Posterior vena cava (tissue), 2 donors: ENCODE results near the gene GSK3B. TPM values are rescaled to one million over a fixed set of nuclear protein-coding genes. Genes with fewer than 3 reads are reported as not detected.
"Not testable (repeated sequence)": the region's sequence is repeated elsewhere in the genome, so short reads cannot be mapped to it uniquely, and the experiment has no call there.

Experiments used
- DNase-seq: peaks from one replicate; pipeline ENCODE4 v3.0.0-alpha.2; 2020; ENCODE audit warnings: low spot score
- intact Hi-C, 2 donors: fragments of 100-400 bp; cut with DNase I; formaldehyde crosslinking; loops; one replicate each; pipeline versions ENCODE4 v1.14.1 to v1.14.2; 2022 to 2023
- total RNA-seq, 2 donors: library from RNA; stranded (reverse); fragmentation: NEBNext Ultra II Directional; extraction: Animal tissue kit (Norgen Biotek cat#: 25700); gene quantifications; one replicate each; pipeline ENCODE4 v1.2.1, GENCODE V29; 2021
- donor health status: DM: yes; HTN: yes; CAD: no.
- donor health status: DM: yes; HTN: yes; CAD: no.

The GSK3B gene
- total RNA-seq, 2 donors from 2014 or later, result 31.3 to 33.0 TPM

DNA sequence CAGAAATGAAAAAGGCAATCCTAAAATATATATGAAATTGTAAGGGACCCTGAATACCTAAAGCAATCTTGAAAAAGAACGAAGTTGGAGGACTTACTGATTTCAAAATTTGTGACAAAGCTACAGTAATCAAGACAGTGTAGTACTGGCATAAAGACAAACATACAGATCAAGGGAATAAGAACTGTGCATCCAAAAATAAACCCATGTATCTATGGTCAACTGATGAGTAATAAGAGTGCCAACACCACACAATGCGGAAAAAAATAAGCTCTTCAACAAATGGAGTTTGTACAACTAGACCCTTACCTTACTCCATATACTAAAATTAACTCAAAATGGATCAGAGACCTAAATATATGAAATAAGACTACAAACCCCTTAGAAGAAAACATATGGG is 29.6 kb downstream of the GSK3B start:
- intact Hi-C loops, result no loop called here
- no peak for DNase-seq

DNA sequence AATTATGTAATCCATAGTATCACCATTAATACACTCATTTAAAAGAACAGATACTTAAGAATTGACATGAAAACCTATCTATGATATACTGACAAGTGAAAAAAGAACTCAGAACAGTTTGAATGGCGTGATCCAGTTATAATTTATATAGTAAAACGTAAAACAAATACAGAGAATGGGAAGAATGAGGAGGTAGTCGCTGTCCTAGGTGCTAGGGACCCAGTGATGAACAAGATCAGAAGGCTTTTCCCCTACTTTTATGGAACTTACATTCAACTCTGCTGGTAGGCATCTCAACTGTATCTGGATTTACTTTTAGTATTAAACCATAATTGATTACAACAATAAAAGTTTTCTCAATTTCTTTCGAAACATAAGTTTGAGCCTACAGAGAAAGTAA is 31.8 kb downstream of the GSK3B start:
- DNase-seq, result no peak
- intact Hi-C loops, result no loop called here

DNA sequence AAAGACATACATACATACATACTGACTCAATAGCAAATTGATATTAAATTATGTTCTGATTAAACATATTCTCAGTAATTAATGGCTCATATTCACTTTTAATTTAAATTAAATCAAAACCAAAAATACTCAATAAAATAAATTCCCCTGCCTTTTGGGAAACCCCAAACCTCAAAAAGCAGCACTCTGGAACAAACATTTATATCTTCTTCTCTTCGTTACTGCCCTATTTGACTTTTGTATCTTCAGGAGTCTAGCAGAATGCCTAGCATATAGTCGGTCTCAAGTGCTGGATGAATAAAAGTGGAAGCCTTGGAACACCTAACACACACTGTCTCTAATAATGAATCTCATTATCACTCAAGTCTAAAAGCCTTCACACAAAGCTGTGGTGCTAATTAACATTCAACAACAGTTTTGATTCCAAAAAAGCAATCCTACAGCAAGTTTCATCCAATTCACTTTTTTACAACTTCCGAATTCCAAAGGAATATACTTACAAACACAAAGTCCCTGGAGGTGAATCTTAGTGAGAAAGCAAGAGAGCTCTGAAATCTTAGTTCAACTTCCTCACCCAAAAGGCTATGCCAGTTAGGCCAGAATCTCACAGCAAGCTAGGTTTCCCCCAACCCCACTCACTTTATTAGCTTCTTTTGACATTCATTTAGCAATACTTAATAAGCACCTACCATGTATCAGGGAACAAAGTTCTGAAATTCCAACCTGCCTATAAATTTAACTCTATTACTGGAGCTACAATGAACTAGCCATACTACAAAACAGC is 35.0 kb downstream of the GSK3B start:
- intact Hi-C loops, result no loop called here
- DNase-seq, result no peak

- DNase-seq, result no peak
- intact Hi-C loops, result no loop called here
Measured at GRCh38 chr3:120057626-120058025, 36.6 kb downstream of the GSK3B start.

DNA sequence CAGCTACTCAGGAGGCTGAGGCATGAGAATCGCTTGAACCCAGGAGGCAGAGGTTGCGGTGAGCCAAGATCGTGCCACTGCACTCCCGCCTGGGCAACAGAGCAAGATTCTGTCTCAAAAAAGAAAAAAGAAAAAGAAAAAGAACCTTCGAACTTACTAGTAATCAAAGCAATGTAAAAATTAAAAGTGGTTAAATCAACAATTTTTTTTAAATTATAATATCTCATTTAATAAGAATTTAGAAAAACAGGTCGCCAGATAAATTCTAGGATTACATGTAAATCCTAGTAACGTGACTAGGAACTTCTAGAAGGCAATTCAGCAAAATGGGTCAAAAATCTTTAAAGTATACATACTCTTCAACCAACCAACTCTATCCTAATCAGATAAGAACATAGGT is 37.2 kb downstream of the GSK3B start:
- intact Hi-C loops, result no loop called here
- no peak for DNase-seq

DNA sequence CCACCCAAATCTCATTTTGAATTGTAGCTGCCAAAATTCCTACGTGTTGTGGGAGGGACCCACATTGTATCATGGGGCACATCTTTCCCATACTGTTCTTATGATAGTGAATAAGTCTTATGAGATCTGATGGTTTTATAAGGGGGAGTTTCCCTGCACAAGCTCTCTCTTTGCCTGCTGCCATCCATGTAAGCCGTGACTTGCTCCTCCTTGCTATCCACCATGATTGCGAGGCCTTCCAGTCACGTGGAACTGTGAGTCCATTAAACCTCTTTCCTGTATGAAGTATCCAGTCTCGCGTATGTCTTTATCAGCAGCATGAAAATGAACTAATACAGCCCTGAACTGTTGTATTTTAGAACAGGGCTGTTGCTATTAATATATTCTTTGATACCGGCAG is 40.6 kb downstream of the GSK3B start:
- intact Hi-C loops, DNase-seq: not testable (repeated sequence)

- DNase-seq, result no peak
- intact Hi-C loops, result no loop called here
Measured at GRCh38 chr3:120052677-120053076, 41.6 kb downstream of the GSK3B start.

- no peak for DNase-seq
- intact Hi-C loops, result no loop called here
Measured at GRCh38 chr3:120052225-120052624, 42.0 kb downstream of the GSK3B start.

- intact Hi-C loops, DNase-seq: not testable (repeated sequence)
Measured at GRCh38 chr3:120051570-120051969, 42.7 kb downstream of the GSK3B start.

- DNase-seq, result no peak
- intact Hi-C loops, result no loop called here
Measured at GRCh38 chr3:120049881-120050539, 44.2 kb downstream of the GSK3B start.

- intact Hi-C loops, result no loop called here
Measured at GRCh38 chr3:120049072-120049471, 45.2 kb downstream of the GSK3B start.

GRCh38 chr3:120048355-120049041 is 45.7 kb downstream of the GSK3B start:
- intact Hi-C loops, result no loop called here
- no peak for DNase-seq

More at GRCh38 chr3:120049072-120049471, 45.2 kb downstream of the GSK3B start:
- no peak for DNase-seq

- intact Hi-C loops, result no loop called here
- DNase-seq, result no peak
Measured at GRCh38 chr3:120047686-120048085, 46.6 kb downstream of the GSK3B start.

- DNase-seq, result no peak
- intact Hi-C loops, result no loop called here
Measured at GRCh38 chr3:120040813-120041377, 53.4 kb downstream of the GSK3B start.

DNA sequence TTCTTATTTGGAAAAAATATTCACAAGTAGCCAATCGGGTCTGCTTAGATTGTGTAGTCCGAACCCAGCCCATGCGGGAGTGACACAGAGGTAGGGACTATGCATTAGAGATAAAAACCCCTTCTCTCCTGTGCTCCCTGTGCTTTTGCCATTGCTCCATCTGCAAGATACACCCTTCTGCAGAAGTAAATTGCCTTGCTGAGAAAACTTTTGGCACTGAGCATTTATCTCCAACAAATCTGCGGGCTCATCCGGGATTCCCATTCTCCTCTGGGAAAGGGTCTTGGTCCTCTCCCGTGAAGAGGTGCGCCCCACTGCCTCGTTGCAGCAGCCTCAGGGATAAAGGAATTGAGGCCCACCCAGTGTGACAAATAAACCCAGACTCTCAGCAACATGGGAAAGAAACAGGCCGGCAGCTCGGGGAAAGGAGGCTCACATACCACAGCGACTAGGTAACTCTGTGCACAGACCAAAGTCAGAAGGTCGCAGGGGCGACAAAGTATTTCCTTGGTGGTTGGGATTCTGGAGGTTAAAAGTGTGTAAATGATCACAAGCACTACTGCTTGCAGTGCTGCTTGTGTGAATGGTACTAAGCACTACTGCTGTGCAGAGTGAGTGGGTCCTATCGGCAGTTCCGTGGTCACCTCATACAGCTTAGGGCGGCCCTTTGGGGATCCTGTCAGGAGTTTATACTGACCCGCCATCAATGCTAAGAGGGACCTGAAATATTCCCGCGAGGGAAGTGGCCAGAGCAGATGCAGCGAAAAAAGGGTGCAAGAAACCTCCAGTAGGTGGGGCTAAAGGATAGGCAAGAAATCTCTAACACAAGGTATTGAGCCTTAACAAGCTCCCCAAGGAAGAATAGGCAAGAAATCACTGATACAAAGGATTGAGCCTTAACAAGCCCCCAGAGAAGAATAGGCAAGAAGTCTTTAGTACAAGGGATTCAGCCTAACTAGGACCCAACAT is 54.3 kb downstream of the GSK3B start:
- no peak for DNase-seq
- intact Hi-C loops, result loop anchor here in 1 of 2 donors (10.0 kb wide), 1 partner anchor 115 kb away; no protein-coding TSS in a partner anchor

GRCh38 chr3:120033596-120033995 is 60.7 kb downstream of the GSK3B start:
- intact Hi-C loops, result loop anchor here in 1 of 2 donors (10.0 kb wide), 1 partner anchor 121 kb away; no protein-coding TSS in a partner anchor
- DNase-seq, result no peak

DNA sequence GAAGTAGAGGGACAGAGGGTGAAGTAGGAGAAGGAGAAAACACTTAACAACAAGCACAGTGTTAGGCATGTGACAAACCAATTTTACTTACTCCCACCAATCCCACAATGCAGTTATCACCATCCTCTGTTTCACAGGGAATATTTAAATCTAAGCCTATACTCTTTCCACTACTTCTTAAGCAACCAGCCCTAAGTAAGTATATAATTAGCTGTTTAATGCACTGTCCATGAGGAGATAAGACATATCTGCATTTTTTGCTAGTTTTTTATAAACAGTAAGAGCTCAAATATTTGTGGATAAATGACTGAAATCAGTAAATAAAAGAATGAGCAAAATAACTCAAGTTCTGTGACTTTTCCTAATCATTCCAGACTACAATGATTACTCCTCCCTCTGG is 62.7 kb downstream of the GSK3B start:
- intact Hi-C loops, result loop anchor here in 1 of 2 donors (10.0 kb wide), 1 partner anchor 123 kb away; no protein-coding TSS in a partner anchor
- no peak for DNase-seq

DNA sequence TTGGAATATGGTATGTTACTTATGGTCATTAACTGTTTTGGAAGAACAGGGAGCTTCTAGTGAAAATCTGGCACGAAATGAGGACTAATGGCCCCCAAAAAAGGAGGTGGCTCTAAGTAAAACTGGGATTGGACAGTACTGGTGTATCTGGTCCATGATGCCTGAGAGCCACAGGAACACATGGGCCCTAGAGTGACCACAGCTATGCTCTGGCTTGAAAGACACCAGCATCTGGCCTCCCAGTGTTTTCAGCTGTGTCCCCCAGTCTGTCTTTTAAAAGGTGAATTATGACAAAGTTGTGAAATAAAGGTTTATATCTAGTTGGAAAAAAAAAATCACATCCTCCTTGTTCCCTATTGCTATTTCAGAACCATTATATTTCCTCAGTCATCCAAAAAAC is 64.5 kb downstream of the GSK3B start:
- intact Hi-C loops, result loop anchor here in 1 of 2 donors (10.0 kb wide), 1 partner anchor 125 kb away; no protein-coding TSS in a partner anchor
- no peak for DNase-seq
